Stimulated activated CD4-positive, alpha-beta T cell treated with anti-CD3 and anti-CD28 coated beads, TNF-alpha, amount 100 ng/mL, for 24 hours (primary cell): ENCODE measurements around the gene STX3.
"Not testable (repeated sequence)": the region's sequence is repeated elsewhere in the genome, so short reads cannot be mapped to it uniquely, and the experiment has no call there.

Experiments used
- DNase-seq, 3 experiments: peaks; one replicate each; pipeline ENCODE4 v3.0.0-alpha.2; 2020; ENCODE audit warnings: low read depth in 3 of 3

Gene STX3

GRCh38 chr11:59841514-59841913 is 86.3 kb downstream of the STX3 start:
- DNase-seq, result no peak

GRCh38 chr11:59842316-59842715 is 87.1 kb downstream of the STX3 start:
- DNase-seq, result no peak

- DNase-seq, result no peak
Measured at GRCh38 chr11:59845399-59845798, 90.2 kb downstream of the STX3 start, which contains the start of gene CBLIF. Gene CBLIF, minus strand, starts transcription at chr11:59845499. Its CDS starts 46 bp downstream, at chr11:59845453.

- no peak for DNase-seq
Measured at GRCh38 chr11:59846556-59846955, 91.4 kb downstream of the STX3 start.

GRCh38 chr11:59847626-59848025 is 92.5 kb downstream of the STX3 start:
- no peak for DNase-seq

GRCh38 chr11:59848439-59848838 is 93.3 kb downstream of the STX3 start:
- not testable (repeated sequence) for DNase-seq

- DNase-seq, result no peak
Measured at GRCh38 chr11:59849129-59849528, 94.0 kb downstream of the STX3 start.

GRCh38 chr11:59849551-59849950 is 94.4 kb downstream of the STX3 start:
- not testable (repeated sequence) for DNase-seq

- DNase-seq, result not testable (repeated sequence)
Measured at GRCh38 chr11:59851416-59851815, 96.2 kb downstream of the STX3 start.

- DNase-seq, result no peak
Measured at GRCh38 chr11:59854871-59855270, 99.7 kb downstream of the STX3 start.
